WTC11 (cell line): ENCODE results near the gene HOMER2.

Source experiments
- CBFB ChIP-seq: sonication (generic); formaldehyde crosslinking; IDR thresholded peaks from 2 replicates; pipeline ENCODE4 v1.8.1; 2022; ENCODE audit warnings: mild to moderate bottlenecking, low read depth, missing genetic modification reagents
- CTCF ChIP-seq: fragments of 200-600 bp; IDR thresholded peaks from 2 replicates; pipeline ENCODE4 v1.8.0; 2022; ENCODE audit warnings: antibody characterized with exemption
- ELF4 ChIP-seq: sonication (generic); formaldehyde crosslinking; IDR thresholded peaks from 2 replicates; pipeline ENCODE4 v1.8.1; 2022; ENCODE audit warnings: low read depth, mild to moderate bottlenecking, moderate library complexity, missing genetic modification reagents
- ESRRA ChIP-seq: sonication (generic); formaldehyde crosslinking; IDR thresholded peaks from 2 replicates; pipeline ENCODE4 v1.8.1; 2022; ENCODE audit warnings: mild to moderate bottlenecking, missing genetic modification reagents, borderline replicate concordance
- NR2C2 ChIP-seq: sonication (generic); formaldehyde crosslinking; IDR thresholded peaks from 2 replicates; pipeline ENCODE4 v1.8.0; 2022; ENCODE audit warnings: mild to moderate bottlenecking, missing genetic modification reagents
- PRRX2 ChIP-seq: fragments of 250-450 bp; sonication (Bioruptor Pico); IDR thresholded peaks from 2 replicates; pipeline ENCODE4 v1.8.0; 2021; ENCODE audit warnings: mild to moderate bottlenecking
- SMAD3 ChIP-seq: sonication (generic); formaldehyde crosslinking; IDR thresholded peaks from 2 replicates; pipeline ENCODE4 v1.8.0; 2022; ENCODE audit warnings: missing genetic modification reagents, mild to moderate bottlenecking, borderline replicate concordance
- SP1 ChIP-seq: sonication (generic); formaldehyde crosslinking; conservative IDR thresholded peaks from 2 replicates; pipeline ENCODE4 v1.8.1; 2022; ENCODE audit warnings: missing genetic modification reagents
- TCF7 ChIP-seq: sonication (generic); formaldehyde crosslinking; IDR thresholded peaks from 2 replicates; pipeline ENCODE4 v1.8.0; 2022; ENCODE audit warnings: mild to moderate bottlenecking, low read depth, missing genetic modification reagents, moderate library complexity
- TEAD4 ChIP-seq: sonication (generic); formaldehyde crosslinking; IDR thresholded peaks from 2 replicates; pipeline ENCODE4 v1.8.0; 2022; ENCODE audit warnings: mild to moderate bottlenecking, missing genetic modification reagents
- TF ChIP-seq, protein P1 (sequence below): sonication (generic); formaldehyde crosslinking; IDR thresholded peaks from 2 replicates; pipeline ENCODE4 v1.8.1; 2023; ENCODE audit warnings: mild to moderate bottlenecking, missing genetic modification reagents, moderate library complexity
- TF ChIP-seq, protein P2 (sequence below): fragments of 250-450 bp; sonication (Bioruptor Pico); conservative IDR thresholded peaks from 2 replicates; pipeline ENCODE4 v1.9.0; 2021; ENCODE audit warnings: mild to moderate bottlenecking

DNA sequence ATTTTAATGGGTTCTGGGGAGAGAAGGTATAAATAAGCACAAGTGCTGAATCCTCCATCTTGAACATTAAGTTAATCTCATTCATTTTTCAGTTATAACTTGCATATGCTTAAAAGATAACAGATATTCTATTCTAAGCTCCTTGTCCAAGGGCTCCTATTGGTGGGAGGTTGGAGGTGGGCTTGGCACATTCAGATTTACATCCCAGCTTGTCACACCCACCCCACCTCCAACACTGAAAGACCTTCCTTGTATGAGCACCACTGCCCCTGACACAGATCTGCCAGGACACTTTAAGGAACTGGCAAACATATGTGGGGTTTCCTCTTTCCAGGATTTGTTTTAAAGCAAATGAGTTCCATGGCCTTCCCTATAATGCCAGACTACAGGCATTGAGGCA, 30.6 kb downstream of the HOMER2 start:
- TF ChIP-seq CTCF (no peak), CBFB (CRISPR knock-in tag) (no peak), SP1 (CRISPR knock-in tag) (no peak), ESRRA (CRISPR knock-in tag) (no peak), NR2C2 (CRISPR knock-in tag) (no peak), PRRX2 (CRISPR knock-in tag) (no peak), SMAD3 (CRISPR knock-in tag) (no peak), TEAD4 (no peak), TCF7 (CRISPR knock-in tag) (no peak), ELF4 (CRISPR knock-in tag) (no peak)
- TF ChIP-seq, protein P1, sequence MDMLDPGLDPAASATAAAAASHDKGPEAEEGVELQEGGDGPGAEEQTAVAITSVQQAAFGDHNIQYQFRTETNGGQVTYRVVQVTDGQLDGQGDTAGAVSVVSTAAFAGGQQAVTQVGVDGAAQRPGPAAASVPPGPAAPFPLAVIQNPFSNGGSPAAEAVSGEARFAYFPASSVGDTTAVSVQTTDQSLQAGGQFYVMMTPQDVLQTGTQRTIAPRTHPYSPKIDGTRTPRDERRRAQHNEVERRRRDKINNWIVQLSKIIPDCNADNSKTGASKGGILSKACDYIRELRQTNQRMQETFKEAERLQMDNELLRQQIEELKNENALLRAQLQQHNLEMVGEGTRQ (CRISPR knock-in tag): no peak
- TF ChIP-seq, protein P2, sequence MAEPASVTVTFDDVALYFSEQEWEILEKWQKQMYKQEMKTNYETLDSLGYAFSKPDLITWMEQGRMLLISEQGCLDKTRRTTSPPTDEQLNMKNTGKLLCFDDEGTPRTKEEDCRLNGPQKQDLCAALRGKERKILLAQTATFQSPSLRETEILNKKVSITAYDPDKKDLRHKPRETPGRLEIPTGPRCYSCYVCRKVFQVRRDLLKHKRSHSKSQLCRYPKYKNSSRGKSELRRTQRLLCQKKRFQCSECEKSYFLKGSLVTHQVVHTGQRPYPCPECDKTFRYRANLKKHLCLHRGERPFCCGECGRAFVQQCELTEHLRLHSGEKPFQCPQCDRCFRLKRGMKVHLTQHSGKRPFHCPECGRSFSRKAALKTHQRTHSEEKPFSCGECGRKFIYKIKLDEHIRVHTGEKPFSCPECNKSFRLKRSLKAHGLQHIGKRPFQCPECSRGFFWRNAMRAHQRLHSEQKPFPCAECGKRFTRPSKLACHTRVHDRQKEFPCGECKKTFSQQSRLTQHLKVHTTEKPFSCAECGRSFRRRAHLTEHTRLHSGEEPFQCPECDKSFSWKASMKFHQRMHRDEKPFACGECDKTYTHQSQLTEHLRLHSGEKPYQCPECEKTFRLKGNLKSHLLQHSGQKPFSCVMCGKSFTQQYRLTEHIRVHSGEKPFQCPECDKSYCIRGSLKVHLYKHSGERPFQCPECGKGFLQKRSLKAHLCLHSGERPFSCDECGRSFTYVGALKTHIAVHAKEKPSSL: no peak
